ENCODE measurements around the gene TTLL13. TPM values are rescaled to one million over a fixed set of nuclear protein-coding genes. Genes with fewer than 3 reads are reported as not detected.
"Not testable (repeated sequence)": the region's sequence is repeated elsewhere in the genome, so short reads cannot be mapped to it uniquely, and the experiment has no call there.

Gene TTLL13
- total RNA-seq, 1 donor, result under 0.01 TPM

GRCh38 chr15:90259524-90259923, 10.2 kb downstream of the TTLL13 start:
- DNase-seq (ENCODE audit: low read depth), result no peak
- H3K4me3 ChIP-seq (ENCODE audit: low read depth, low read length), result no peak overlapping the region
- TF ChIP-seq CTCF (IDR thresholded peaks at IDR 0.05; ENCODE audit: insufficient read depth, low read depth, low read length), result no peak

GRCh38 chr15:90260731-90261130, 11.4 kb downstream of the TTLL13 start:
- H3K4me3 ChIP-seq (ENCODE audit: low read depth, low read length); DNase-seq (ENCODE audit: low read depth): not testable (repeated sequence)

GRCh38 chr15:90261811-90262210, 12.5 kb downstream of the TTLL13 start:
- TF ChIP-seq CTCF (IDR thresholded peaks at IDR 0.05; ENCODE audit: insufficient read depth, low read depth, low read length), result no peak
- DNase-seq (ENCODE audit: low read depth), result peak; percentile 16
- no peak overlapping the region for H3K4me3 ChIP-seq (ENCODE audit: low read depth, low read length)

- no peak overlapping the region for H3K4me3 ChIP-seq (ENCODE audit: low read depth, low read length)
- no peak for DNase-seq (ENCODE audit: low read depth)
- TF ChIP-seq CTCF (IDR thresholded peaks at IDR 0.05; ENCODE audit: insufficient read depth, low read depth, low read length), result no peak
Measured at GRCh38 chr15:90262426-90262825, 13.1 kb downstream of the TTLL13 start.

- H3K4me3 ChIP-seq (ENCODE audit: low read depth, low read length), result peak overlapping the region; percentile 93
- DNase-seq (ENCODE audit: low read depth), result no peak
- TF ChIP-seq CTCF (IDR thresholded peaks at IDR 0.05; ENCODE audit: insufficient read depth, low read depth, low read length), result no peak
Measured at GRCh38 chr15:90264671-90265070, 15.3 kb downstream of the TTLL13 start.

- H3K4me3 ChIP-seq (ENCODE audit: low read depth, low read length), result peak within 1 kb of the TSS; percentile 93
- peak; percentile 91 for DNase-seq (ENCODE audit: low read depth)
- TF ChIP-seq CTCF (IDR thresholded peaks at IDR 0.05; ENCODE audit: insufficient read depth, low read depth, low read length), result no peak
Measured at GRCh38 chr15:90265271-90266060, 16.1 kb downstream of the TTLL13 start, which contains the start of gene NGRN. NGRN (plus strand) TSS chr15:90265672; CDS start chr15:90265713, 41 bp downstream.

GRCh38 chr15:90266061-90266431, 16.7 kb downstream of the TTLL13 start:
- H3K4me3 ChIP-seq (ENCODE audit: low read depth, low read length), result peak overlapping the region; percentile 93
- DNase-seq (ENCODE audit: low read depth), result peak; percentile 37
- no peak for TF ChIP-seq CTCF (IDR thresholded peaks at IDR 0.05; ENCODE audit: insufficient read depth, low read depth, low read length)

Measured in fibroblast of villous mesenchyme (primary cell).